HG03342 (cell line): ENCODE results near the gene SLC25A1.
"Not testable (repeated sequence)": the region's sequence is repeated elsewhere in the genome, so short reads cannot be mapped to it uniquely, and the experiment has no call there.

Experiments used
- ATAC-seq: cut with Tn5 transposase; IDR thresholded peaks from one replicate; pipeline ENCODE4 v1.9.1; 2021; ENCODE audit warnings: mild to moderate bottlenecking, moderate library complexity; ENCODE audit not compliant: unreplicated experiment

The SLC25A1 gene

GRCh38 chr22:19207401-19207808 lies 28.9 kb upstream of the SLC25A1 start:
- ATAC-seq, result no peak

GRCh38 chr22:19206287-19206686 lies 27.8 kb upstream of the SLC25A1 start:
- ATAC-seq, result no peak

- no peak for ATAC-seq
Measured at GRCh38 chr22:19204640-19205039, 26.1 kb upstream of the SLC25A1 start.

GRCh38 chr22:19203834-19204233 lies 25.3 kb upstream of the SLC25A1 start:
- ATAC-seq, result no peak

GRCh38 chr22:19202799-19203186 lies 24.3 kb upstream of the SLC25A1 start:
- not testable (repeated sequence) for ATAC-seq

- ATAC-seq, result no peak
Measured at GRCh38 chr22:19201869-19202798, 23.6 kb upstream of the SLC25A1 start.

- ATAC-seq, result no peak
Measured at GRCh38 chr22:19201130-19201868, 22.8 kb upstream of the SLC25A1 start.

GRCh38 chr22:19199479-19199878 lies 20.9 kb upstream of the SLC25A1 start:
- no peak for ATAC-seq

- no peak for ATAC-seq
Measured at GRCh38 chr22:19197997-19198865, 19.7 kb upstream of the SLC25A1 start.

- ATAC-seq, result no peak
Measured at GRCh38 chr22:19196841-19197612, 18.5 kb upstream of the SLC25A1 start.

- no peak for ATAC-seq
Measured at GRCh38 chr22:19195796-19196731, 17.5 kb upstream of the SLC25A1 start.

GRCh38 chr22:19194766-19195536 lies 16.4 kb upstream of the SLC25A1 start:
- no peak for ATAC-seq

- ATAC-seq, result no peak
Measured at GRCh38 chr22:19193879-19194278, 15.3 kb upstream of the SLC25A1 start.

GRCh38 chr22:19187716-19188563 lies 9.4 kb upstream of the SLC25A1 start:
- no peak for ATAC-seq

- ATAC-seq, result no peak
Measured at GRCh38 chr22:19184276-19184997, 5.9 kb upstream of the SLC25A1 start.

- ATAC-seq, result no peak
Measured at GRCh38 chr22:19183216-19183615, 4.7 kb upstream of the SLC25A1 start.
